Measurements from ENCODE around the gene POGZ.

DNA sequence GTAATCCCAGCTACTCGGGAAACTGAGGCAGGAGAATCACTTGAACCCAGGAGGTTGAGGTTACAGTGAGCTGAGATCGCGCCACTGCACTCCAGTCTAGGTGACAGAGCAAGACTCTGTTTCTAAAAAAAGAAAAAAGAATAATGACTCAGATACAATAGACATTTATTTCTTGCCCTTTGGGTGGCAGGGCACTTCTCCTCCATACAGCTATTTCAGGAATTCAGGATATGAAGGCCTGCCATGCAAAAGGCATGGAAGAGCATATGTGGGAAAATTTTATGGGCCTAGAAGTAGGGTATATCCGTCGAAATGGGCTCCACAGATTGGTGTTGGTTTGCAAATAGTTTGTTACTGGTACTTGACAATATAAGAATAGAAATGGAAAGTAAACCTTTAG, 20.2 kb upstream of the POGZ start:
- TF ChIP-seq, protein P1, sequence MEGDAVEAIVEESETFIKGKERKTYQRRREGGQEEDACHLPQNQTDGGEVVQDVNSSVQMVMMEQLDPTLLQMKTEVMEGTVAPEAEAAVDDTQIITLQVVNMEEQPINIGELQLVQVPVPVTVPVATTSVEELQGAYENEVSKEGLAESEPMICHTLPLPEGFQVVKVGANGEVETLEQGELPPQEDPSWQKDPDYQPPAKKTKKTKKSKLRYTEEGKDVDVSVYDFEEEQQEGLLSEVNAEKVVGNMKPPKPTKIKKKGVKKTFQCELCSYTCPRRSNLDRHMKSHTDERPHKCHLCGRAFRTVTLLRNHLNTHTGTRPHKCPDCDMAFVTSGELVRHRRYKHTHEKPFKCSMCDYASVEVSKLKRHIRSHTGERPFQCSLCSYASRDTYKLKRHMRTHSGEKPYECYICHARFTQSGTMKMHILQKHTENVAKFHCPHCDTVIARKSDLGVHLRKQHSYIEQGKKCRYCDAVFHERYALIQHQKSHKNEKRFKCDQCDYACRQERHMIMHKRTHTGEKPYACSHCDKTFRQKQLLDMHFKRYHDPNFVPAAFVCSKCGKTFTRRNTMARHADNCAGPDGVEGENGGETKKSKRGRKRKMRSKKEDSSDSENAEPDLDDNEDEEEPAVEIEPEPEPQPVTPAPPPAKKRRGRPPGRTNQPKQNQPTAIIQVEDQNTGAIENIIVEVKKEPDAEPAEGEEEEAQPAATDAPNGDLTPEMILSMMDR (conservative IDR thresholded peaks at IDR 0.05; ENCODE audit: low read length), result no peak
- TF ChIP-seq EZH2phosphoT487 (IDR thresholded peaks at IDR 0.05; ENCODE audit: borderline replicate concordance), result no peak
